GM19328 (cell line): ENCODE results near the gene PKN2.

Experiments used
- ATAC-seq: cut with Tn5 transposase; IDR thresholded peaks from one replicate; pipeline ENCODE4 v1.9.1; 2021; ENCODE audit warnings: mild to moderate bottlenecking, moderate library complexity; ENCODE audit not compliant: unreplicated experiment

The PKN2 gene

DNA sequence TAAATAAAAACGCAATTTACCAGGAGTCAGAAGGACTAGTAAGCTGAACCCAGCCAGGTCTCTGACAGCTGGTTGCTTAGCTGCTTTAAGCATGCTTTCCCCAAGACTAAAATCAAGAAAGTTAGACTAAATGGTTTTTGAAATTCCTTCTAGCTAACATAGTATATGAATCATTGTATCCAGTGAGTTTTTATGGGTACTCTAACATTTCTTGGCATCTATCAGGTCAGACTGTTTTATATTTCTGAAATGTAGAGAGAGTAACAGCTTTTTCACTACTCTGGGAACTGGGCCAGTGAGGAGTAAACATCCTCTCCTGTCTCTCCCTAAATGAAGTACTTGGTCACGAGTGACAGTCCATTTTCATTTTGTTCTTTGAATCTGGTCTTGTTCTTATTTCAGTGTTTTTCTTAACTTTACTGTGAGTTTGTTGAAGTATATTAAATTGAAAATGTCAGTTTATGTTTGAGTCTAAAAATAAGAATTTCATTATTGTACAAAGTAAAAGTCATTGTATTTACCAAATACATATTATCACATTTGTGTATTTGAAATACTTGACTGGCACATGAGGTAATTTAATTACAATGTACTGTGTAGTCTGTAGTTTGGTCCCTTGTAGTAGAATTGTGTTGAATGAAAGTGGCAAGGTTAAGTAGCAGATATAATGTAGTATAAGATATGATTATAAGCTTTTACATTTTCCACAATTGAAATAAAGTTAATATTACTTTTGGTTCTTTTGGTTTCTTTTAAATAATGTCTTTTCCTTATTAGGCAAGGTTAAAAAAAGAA, 47.6 kb downstream of the PKN2 start:
- ATAC-seq, result no peak

DNA sequence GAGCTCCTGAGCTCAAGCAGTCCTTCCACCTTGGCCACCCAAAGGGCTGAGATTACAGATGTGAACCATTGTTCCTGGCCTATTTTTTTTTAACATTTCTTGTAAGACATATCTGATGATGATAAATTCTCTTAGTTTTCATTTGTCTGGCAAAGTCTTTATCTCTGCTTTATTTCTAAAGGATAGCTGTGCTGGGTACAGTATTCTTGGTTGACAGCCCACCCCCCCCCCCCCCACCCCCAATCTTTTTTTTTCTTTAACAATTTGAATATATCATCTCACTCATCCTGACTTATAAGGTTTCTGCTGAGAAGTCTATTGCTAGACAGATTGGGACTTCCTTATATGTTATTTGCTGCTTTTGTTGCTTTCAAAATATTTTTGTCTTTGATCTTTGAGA, 51.3 kb downstream of the PKN2 start:
- ATAC-seq, result no peak

DNA sequence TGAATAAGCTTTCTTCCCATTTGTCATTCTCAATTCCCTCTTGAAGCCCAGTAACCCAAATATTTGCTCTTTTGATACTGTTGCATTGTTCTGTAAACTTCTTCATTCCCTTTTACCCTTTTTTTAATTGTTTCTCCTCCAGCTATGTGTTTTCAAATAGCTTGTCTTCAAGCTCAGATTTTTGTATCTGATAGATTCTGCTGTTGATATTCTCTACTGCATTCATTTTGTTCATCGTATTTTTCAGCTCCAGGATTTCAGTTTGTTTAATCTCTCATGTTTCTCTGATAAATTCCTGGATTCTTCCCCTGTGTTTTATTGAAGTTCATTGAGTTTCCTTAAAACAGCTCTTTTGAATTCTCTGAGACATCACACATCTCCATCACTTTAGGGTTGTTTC, 51.8 kb downstream of the PKN2 start:
- ATAC-seq, result no peak

DNA sequence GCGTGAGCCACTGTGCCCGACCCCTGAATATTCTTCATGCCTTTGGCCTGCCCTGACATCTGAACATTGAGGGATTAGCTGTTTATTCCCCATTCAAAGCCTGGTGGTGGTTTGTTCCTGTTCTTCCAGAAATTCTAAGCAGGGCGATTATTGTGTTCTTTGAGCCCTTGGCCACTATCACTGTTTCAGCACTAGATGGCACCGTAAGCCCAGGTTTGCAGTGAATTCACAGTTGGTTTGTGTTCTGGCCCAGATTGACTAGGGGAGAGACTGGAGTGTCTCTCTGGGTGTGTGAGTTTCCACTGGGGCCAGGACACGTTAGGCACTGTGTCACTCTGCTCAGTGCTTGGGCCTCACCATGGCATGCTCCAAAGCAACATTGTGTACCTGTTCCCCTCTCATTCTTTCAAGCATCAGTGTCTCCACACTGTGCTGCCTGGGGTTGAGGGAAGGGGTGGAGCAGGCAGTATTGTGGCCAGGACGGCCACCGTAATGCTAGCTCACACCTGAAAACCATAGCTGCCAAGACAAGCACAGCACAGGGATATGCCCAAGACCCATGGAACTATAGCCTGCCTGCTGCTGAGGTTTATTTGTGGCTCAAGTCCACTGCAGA, 52.7 kb downstream of the PKN2 start:
- no peak for ATAC-seq

DNA sequence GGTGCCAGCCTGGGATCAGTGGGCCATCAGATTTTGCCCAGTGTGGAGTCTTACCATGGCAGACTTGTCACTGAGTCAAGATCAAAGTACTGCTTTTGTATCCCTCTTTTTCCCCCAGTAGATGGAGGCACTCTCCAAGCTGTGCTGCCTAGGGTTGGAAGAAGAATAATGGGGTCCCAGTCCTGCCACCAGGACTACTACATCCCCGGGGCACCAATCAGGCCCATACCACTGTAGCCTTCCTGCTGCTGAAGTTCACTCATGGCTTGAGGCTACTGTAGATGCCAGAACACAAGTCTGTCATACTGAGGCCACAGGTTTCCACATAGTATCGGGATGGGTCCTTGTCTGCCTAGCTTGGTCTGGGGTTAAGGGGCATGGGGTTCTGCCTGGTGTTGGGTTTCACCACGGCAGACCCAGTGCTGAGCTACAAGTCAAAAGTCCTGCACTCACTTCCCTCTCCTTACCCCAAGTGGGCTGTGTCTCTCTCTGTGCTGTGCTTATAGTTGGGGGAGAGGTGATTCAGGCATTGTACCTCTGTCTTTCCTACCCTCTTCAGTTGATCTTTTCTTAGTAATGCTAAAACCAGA, 53.4 kb downstream of the PKN2 start:
- no peak for ATAC-seq

DNA sequence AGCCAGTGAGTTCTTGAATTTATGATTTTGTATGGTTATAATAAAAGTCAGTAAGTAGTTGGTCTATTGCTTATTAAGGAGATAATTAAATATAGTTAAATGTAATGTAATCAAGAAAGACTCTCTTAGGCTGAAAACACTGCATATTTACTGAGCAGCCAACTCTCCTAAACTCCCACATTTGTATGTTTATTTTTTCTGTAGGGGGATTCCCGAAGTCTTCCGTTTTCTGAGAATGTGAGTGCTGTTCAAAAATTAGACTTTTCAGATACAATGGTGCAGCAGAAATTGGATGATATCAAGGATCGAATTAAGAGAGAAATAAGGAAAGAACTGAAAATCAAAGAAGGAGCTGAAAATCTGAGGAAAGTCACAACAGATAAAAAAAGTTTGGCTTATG, 56.7 kb downstream of the PKN2 start:
- no peak for ATAC-seq

DNA sequence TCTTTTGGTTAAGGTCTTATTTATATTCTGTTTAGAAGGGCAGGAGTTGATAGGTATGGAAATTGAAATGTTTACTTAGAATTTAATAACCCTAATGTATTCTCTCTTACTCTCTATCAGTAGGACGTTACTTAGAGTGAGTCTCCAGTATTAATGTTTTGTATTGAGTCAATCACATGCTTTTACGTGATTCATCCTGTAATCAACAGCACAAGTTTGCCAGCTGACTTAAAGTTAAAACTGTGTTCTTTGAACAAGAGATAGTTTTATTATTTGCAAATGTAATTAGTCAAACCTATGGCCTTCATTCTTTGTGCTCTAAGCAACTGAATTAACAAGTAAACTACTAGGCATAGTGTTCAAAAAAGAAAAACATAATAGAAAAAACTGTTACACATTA, 57.3 kb downstream of the PKN2 start:
- no peak for ATAC-seq

DNA sequence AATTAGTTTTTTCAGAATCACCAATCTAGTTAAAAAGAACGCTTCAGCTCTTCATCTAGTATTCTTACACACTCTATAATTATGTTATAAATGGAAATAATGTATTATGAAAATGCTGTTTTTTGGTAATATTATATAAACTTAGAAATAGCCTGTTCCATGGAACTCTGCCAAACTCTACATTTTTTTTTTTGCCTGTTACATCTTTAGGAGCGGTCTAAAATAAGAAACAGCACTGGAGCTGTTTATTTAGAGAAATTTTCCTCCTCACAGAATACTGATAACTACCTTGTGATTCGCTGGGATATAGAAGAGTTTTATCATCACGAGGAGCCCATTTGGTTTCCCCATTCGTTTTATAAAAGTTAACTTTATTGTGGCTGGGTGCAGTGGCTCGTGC, 58.5 kb downstream of the PKN2 start:
- no peak for ATAC-seq

DNA sequence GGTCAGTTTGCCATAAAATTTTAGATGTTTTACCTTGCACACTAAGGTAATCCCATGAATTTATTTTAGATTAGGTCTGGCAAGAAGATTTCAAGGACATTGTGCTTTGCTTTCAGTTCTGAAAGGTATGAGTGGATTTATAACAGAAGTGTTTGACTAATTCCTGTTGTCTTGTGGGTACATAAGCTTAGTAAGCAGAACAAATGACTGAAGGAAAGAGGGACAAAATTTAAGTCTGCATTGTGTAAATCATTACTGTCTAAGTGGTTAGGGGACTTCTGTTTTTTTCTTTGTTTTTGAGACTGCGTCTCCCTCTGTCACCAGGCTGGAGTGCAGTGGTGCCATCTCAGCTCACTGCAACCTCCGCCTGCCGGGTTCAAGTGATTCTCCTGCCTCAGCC, 60.1 kb downstream of the PKN2 start:
- ATAC-seq, result no peak

DNA sequence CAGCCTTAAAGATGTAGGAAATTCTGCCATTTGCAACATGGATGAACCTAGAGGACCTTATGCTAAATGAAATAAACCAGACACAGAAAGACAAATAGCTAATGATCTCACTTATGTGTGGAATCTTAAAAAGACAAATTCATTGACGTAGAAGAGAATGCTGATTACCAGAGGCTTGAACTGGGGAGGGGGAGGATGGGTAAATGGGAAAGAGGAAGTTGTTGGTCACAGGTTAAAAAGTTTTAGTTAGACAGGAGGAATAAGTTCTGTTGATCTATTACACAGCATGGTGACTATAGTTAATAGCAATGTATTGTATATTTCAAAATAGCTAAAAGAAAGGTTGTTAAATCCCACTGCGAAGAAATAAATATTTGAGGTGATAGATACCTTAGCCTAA, 62.8 kb downstream of the PKN2 start:
- no peak for ATAC-seq

DNA sequence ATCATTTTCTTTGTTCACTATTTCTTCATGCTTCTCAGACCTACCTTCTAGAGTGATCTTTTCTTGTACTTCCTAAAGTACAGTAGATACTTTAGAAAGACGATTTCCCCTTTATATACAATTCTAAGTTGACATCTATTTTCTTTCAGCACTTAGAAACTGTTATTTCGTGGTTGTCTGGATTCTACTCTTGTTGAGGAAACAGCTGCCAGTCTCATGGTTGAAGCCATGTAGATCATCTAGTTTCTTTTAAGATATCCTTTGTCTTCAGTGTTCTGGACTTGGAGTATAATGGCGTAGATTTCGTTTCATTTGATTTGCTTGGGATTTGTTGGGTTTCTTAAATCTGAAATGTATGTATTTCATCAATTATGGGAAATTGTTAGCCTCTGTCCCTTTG, 67.6 kb downstream of the PKN2 start:
- ATAC-seq, result no peak

DNA sequence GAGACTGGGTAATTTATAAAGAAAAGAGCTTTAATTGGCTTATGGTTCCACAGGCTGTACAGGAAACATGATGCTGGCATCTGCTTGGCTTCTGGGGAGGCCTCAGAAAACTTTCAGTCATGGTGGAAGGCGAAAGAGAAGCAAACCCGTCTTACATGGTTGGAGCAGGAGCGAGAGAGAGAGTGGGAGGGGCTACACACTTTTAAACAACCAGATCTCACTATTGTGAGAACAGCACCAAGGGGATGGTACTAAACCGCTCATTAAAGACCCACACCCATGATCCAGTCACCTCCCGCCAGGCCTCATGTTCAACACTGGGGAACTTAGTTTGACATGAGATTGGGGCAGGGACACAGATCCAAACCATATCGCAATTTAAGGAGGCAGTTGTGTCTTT, 69.4 kb downstream of the PKN2 start:
- ATAC-seq, result no peak

DNA sequence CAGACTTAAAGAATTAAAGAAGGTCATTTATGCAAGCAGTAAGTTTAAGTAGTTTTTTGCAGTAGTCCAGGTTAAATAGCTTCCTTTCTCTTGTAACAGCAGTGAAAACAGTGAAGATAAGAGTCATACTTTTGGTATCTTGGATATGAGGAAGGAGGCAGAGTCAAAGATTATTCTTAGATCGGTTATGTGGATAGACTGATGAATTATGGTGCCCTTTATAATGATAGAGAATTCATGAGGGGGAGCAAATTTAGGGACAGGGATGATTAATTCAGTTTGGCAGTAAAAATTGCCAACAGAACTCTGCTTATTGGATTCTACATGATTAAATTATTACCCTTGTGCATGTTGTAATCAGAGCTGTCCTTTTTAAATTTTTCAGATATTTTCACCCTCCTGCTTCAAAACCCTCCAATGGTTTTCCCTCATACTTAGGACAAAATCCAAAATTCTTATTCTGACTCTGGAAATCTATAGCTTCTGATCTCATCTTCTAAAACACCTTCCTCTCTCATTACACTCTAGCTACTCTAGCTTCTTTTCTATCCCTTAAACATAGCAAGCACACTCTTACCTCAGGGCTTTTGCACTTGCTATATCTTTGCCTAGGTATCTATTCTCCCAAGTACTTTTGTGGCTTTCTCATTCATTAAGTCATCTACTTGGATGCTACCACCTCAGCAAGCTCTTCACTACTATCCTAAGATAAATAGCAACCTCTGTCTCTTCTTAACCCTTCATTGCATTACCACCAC, 79.8 kb downstream of the PKN2 start:
- ATAC-seq, result no peak

DNA sequence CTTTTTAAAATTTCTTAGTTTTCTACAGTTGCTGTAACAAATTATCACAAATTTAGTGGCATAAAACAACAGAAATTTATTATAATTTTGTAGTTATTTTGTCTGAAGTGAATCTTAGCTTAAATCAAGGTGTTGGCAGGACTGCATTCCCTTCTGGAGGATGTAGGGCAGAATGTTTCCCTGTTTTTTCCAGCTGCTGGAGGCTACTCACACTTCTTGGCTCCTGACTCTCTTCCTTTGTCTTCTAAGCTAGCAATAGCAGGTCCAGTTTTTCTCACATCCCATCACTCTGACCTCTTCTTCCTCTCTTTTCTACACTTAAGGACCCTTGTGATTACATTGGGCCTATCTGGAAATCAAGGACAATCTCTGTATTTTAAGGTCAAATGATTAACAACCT, 84.1 kb downstream of the PKN2 start:
- no peak for ATAC-seq

DNA sequence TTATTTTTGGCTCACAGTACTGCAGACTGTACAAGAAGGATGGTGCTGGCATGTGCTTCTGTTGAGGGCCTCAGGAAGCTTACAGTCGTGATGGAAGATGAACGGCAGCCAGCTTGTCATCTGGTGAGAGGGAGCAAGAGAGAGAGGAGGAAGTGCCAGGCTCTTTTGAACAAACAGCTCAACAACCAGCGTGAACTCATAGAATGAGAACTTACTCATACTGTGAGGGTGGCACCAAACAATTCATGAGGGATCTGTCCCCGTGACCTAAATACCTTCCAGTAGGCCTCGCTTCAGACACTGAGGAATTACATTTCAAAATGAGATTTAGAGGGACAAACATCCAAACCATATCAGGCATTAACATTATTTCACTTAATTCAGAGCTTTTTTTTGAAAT, 84.7 kb downstream of the PKN2 start:
- no peak for ATAC-seq

DNA sequence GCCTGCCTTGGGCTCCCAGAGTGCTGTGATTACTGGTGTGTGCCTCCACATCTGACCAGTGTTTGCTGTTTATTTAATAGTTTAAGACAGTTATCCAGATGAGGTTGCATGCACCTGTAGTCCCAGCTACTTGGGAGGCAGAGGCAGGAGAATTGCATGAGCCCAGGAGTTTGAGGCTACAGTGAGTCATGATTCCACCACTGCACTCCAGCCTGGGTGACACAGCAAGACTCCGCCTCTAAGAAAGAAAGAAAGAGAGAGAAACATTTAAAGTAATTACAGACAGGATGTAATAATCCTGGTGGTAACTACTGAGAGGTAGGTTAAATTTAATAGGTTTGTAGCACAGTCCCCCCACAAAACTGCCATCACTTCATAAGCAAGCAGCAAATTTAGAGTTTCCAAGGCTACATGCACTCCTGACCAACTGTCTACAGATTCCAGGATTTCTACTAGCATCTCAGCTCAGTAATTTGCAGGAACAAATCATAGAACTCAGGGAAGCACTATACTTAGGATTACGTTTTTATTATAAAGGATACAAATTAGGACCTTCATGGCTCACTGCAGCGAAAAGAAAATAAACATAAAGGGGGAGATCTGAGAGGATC, 89.6 kb downstream of the PKN2 start:
- ATAC-seq, result no peak

DNA sequence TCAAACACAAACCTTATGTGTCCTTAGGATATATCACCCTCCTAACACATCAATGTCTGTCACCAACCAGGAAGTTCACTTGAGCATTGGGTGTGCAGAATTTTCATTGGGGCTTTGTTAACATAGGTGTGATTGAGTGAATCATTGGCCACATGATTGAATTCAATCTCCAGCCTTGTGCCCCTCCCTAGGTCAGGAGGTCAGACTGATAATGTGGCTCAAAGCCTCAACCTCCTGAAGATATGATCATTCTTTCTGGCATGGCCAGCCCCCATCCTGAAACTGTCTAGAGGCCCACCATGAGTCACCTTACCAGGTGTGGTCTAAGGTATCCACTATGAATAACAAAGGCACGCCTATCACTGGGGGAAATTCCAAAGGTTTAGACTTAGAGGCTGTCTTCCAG, 90.1 kb downstream of the PKN2 start:
- ATAC-seq, result no peak

DNA sequence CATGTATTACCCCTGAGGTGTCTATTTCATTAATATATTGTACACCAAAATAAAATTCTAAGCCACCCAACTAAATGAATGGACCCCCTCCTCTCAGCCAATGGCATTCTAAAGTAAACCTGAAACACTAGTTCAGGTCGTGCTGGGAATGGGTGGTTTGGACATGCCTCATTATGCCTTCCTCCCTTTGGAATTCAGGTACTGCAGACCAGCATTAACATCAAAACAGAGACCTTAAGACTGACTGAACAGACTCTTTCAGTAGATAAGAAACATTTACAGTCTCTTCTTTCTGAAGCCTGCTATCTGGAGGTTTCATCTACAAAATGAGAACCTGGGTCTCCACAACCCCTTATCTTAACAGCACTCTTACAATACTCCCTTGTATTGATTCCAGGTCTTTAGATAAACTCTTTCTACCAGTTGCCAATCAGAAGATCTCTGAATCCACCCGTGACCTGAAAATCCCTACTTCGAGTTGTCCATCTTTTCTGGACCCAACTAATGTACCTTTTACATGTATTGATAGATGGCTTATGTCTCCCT, 93.6 kb downstream of the PKN2 start:
- no peak for ATAC-seq

DNA sequence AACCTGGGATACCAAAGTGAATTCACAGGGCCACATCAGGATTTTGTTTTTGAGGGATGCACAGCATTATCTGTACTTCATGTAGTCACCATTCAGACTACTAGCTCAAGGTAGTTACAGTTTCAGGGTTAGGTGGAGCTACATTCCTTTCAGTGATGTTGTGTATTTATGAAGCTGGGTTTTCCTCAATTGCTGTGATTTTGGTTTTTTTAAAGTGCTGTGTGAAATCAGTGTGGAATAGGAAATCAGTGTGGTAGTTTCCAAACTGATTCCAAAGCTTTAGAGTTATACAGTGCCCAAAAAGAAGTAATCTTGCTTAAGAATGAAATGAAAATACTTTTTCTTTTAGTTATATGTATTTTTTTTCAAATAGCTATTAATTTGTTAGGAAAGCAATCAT, 95.8 kb downstream of the PKN2 start:
- no peak for ATAC-seq

DNA sequence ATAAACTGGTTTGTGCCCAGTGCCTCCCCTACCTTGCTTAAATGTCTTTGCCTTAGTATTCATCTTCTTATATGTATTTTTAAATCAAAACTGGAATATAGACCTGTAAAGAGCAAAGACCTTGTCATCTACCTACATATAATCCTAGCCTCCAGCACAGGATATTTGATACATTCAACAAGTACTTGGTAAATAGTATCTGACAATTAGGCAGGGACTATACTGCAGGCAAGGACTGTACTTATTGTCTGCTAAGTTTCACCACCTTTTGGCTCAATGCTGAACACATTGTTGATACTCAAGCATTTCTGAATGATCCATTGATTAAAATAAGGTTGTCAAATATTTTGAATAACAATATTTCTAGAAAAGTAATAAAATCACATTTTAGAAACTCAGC, 96.4 kb downstream of the PKN2 start:
- no peak for ATAC-seq

DNA sequence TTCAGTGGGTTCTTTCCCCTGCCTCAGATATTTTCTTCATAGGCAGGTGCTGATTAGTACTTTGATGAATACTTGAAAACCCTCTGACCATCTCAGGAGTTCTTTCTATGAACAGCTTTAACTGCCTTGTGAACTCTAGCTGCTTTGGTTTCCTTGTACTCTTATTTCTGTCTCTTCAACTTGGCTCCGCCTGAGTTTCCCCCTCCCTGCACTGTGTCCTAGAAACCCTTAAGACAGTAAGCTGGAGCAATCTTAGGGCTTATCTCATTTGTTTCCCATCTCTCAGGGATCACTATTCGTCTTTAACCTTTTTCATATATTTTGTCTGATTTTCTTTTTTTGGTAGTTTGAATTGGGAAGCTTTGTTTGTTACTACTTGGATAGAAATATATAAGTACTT, 99.1 kb downstream of the PKN2 start:
- ATAC-seq, result no peak
